ENCODE results near the gene COMMD6. TPM values are rescaled to one million over a fixed set of nuclear protein-coding genes. Genes with fewer than 3 reads are reported as not detected.
"Not testable (repeated sequence)": the region's sequence is repeated elsewhere in the genome, so short reads cannot be mapped to it uniquely, and the experiment has no call there.

Gene COMMD6
- total RNA-seq, 2 experiments from 2014 or later: 81.3 to 87.6 TPM

- peak within 1 kb of the TSS; percentile 43 for H3K27ac ChIP-seq (ENCODE audit: low read depth, low read length, poor library complexity, severe bottlenecking)
- POLR2A ChIA-PET: interaction anchor here (0.6 to 1.7 kb wide), 11 partner anchors 8 to 1689 kb away, joined by 3 to 8 read pairs (median 4); partner anchors contain the start of genes COMMD6 and TBC1D4
- no TSS peak for BruUV-seq (replicated peaks)
- peaks cover 25% of the 10 kb centered on the region for H3K36me3 ChIP-seq (ENCODE audit: insufficient read depth, low read length)
- CTCF ChIA-PET (ENCODE audit: unreplicated experiment): no interaction called here
- H3K9me2 ChIP-seq (ENCODE audit: insufficient read depth, low read length): no peaks in the 10 kb centered on the region
- H3K4me3 ChIP-seq (ENCODE audit: low read depth, low read length, poor library complexity, severe bottlenecking): peak within 1 kb of the TSS; percentile 97
- H3K9me3 ChIP-seq (ENCODE audit: low read length): no peaks in the 10 kb centered on the region
- intact Hi-C loops (cut with micrococcal nuclease; ENCODE audit: unreplicated experiment): loop anchor here (1.0 to 5.0 kb wide), 4 partner anchors 12 to 177 kb away; partner anchors contain the start of genes COMMD6 and TBC1D4
- TF ChIP-seq EZH2phosphoT487 (IDR thresholded peaks at IDR 0.05; ENCODE audit: borderline replicate concordance, low read depth, low read length): no peak
- TF ChIP-seq, protein P1, sequence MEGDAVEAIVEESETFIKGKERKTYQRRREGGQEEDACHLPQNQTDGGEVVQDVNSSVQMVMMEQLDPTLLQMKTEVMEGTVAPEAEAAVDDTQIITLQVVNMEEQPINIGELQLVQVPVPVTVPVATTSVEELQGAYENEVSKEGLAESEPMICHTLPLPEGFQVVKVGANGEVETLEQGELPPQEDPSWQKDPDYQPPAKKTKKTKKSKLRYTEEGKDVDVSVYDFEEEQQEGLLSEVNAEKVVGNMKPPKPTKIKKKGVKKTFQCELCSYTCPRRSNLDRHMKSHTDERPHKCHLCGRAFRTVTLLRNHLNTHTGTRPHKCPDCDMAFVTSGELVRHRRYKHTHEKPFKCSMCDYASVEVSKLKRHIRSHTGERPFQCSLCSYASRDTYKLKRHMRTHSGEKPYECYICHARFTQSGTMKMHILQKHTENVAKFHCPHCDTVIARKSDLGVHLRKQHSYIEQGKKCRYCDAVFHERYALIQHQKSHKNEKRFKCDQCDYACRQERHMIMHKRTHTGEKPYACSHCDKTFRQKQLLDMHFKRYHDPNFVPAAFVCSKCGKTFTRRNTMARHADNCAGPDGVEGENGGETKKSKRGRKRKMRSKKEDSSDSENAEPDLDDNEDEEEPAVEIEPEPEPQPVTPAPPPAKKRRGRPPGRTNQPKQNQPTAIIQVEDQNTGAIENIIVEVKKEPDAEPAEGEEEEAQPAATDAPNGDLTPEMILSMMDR (conservative IDR thresholded peaks at IDR 0.05; ENCODE audit: low read length): peak; percentile 82
- peak within 1 kb of the TSS; percentile 97 for H2AFZ ChIP-seq (ENCODE audit: low read length)
- H3K79me2 ChIP-seq (ENCODE audit: insufficient read depth, low read depth, low read length): peaks cover 26% of the 10 kb centered on the region; the same call in 1 of the 2 replicates
- H4K20me1 ChIP-seq (ENCODE audit: insufficient read depth, low read length): peaks cover 6% of the 10 kb centered on the region
- peaks cover 31% of the 10 kb centered on the region for H3K4me1 ChIP-seq (ENCODE audit: insufficient read depth, low read length, poor library complexity, severe bottlenecking)
- DNase-seq (ENCODE audit: low spot score): peak; percentile 99
- peak within 1 kb of the TSS; percentile 96 for H3K4me2 ChIP-seq (ENCODE audit: low read length)
These were observed 11.9 kb upstream of the COMMD6 start, which contains the start of gene UCHL3 for GRCh38 chr13:75549262-75550158. Gene UCHL3 (plus strand): TSS chr13:75549791. CDS start chr13:75549821, 30 bp downstream.

GRCh38 chr13:75547917-75548316 lies 10.3 kb upstream of the COMMD6 start:
- TF ChIP-seq EZH2phosphoT487 (IDR thresholded peaks at IDR 0.05; ENCODE audit: borderline replicate concordance, low read depth, low read length): no peak
- TF ChIP-seq, protein P1 (conservative IDR thresholded peaks at IDR 0.05; ENCODE audit: low read length): no peak
- POLR2A ChIA-PET: interaction anchor here (0.7 to 1.5 kb wide), 3 partner anchors 12 to 177 kb away, joined by 3 to 5 read pairs (median 4); partner anchors contain the start of gene TBC1D4

GRCh38 chr13:75545386-75545785 lies 7.7 kb upstream of the COMMD6 start:
- H3K27ac ChIP-seq (ENCODE audit: low read depth, low read length, poor library complexity, severe bottlenecking); H2AFZ ChIP-seq (ENCODE audit: low read length); H3K9me3 ChIP-seq (ENCODE audit: low read length); H3K36me3 ChIP-seq (ENCODE audit: insufficient read depth, low read length); BruUV-seq (replicated peaks); CTCF ChIA-PET (ENCODE audit: unreplicated experiment); H3K4me3 ChIP-seq (ENCODE audit: low read depth, low read length, poor library complexity, severe bottlenecking); H3K9me2 ChIP-seq (ENCODE audit: insufficient read depth, low read length); H3K79me2 ChIP-seq (ENCODE audit: insufficient read depth, low read depth, low read length); H4K20me1 ChIP-seq (ENCODE audit: insufficient read depth, low read length); H3K4me2 ChIP-seq (ENCODE audit: low read length); DNase-seq (ENCODE audit: low spot score): not testable (repeated sequence)
- POLR2A ChIA-PET: interaction anchor here (1.2 kb wide), 1 partner anchor 15 kb away, joined by 4 read pairs; no protein-coding TSS in a partner anchor
- intact Hi-C loops (cut with micrococcal nuclease; ENCODE audit: unreplicated experiment): loop anchor here (5.0 kb wide), 1 partner anchor 128 kb away; no protein-coding TSS in a partner anchor
- peaks cover 15% of the 10 kb centered on the region for H3K4me1 ChIP-seq (ENCODE audit: insufficient read depth, low read length, poor library complexity, severe bottlenecking)

More at GRCh38 chr13:75547917-75548316, 10.3 kb upstream of the COMMD6 start:
- CTCF ChIA-PET (ENCODE audit: unreplicated experiment): no interaction called here
- Histone ChIP-seq H3K27ac (ENCODE audit: low read depth, low read length, poor library complexity, severe bottlenecking) (no peak overlapping the region), H4K20me1 (ENCODE audit: insufficient read depth, low read length) (peaks cover 6% of the 10 kb centered on the region), H3K4me2 (ENCODE audit: low read length) (peak overlapping the region; percentile 96), H3K36me3 (ENCODE audit: insufficient read depth, low read length) (peaks cover 9% of the 10 kb centered on the region), H3K4me1 (ENCODE audit: insufficient read depth, low read length, poor library complexity, severe bottlenecking) (peaks cover 31% of the 10 kb centered on the region), H3K4me3 (ENCODE audit: low read depth, low read length, poor library complexity, severe bottlenecking) (peak overlapping the region; percentile 97), H3K79me2 (ENCODE audit: insufficient read depth, low read depth, low read length) (peaks cover 26% of the 10 kb centered on the region; the same call in 1 of the 2 replicates), H3K9me2 (ENCODE audit: insufficient read depth, low read length) (no peaks in the 10 kb centered on the region), H2AFZ (ENCODE audit: low read length) (no peak overlapping the region; the same call in 1 of the 2 replicates), H3K9me3 (ENCODE audit: low read length) (no peaks in the 10 kb centered on the region)
- no peak for DNase-seq (ENCODE audit: low spot score)
- intact Hi-C loops (cut with micrococcal nuclease; ENCODE audit: unreplicated experiment): loop anchor here (5.0 kb wide), 1 partner anchor 131 kb away; no protein-coding TSS in a partner anchor
- no TSS peak for BruUV-seq (replicated peaks)

All from OCI-LY7 (cell line).